Common myeloid progenitor, CD34-positive (primary cell): ENCODE measurements around the gene PCSK4.

Source experiments
- CTCF ChIA-PET: fragments of 350-600 bp; sonication (Branson Sonifier 250); formaldehyde crosslinking; loops from one replicate; lab custom pipeline; 2021; ENCODE audit warnings: antibody characterized with exemption; lab: Charles Lee
- POLR2A ChIA-PET: fragments of 350-600 bp; sonication (Branson Sonifier 250); formaldehyde crosslinking; loops from one replicate; lab custom pipeline; 2021; ENCODE audit warnings: antibody characterized with exemption; lab: Charles Lee
- DNase-seq, 3 donors: peaks; one replicate each; pipeline versions ENCODE4 v3.0.0 to v3.0.0-alpha.2; 2013
- H3K27ac ChIP-seq, 2 experiments: 1 replicate in 1 of 2; 2 replicates in 1 of 2; pipeline ENCODE4 v1.7.0; 2013; ENCODE audit warnings: inconsistent platforms in 2 of 2, low read length in 2 of 2, mild to moderate bottlenecking in 2 of 2, low read depth in 1 of 2, moderate library complexity in 1 of 2; ENCODE audit not compliant: severe bottlenecking in 2 of 2, insufficient read depth in 1 of 2, poor library complexity in 1 of 2
- H3K27me3 ChIP-seq, 5 experiments: replicated peaks in 2 of 5; 1 replicate in 3 of 5; 2 replicates in 2 of 5; pipeline versions ENCODE4 v1.6.1 to v1.7.0; 2013; ENCODE audit warnings: low read length in 4 of 5, mild to moderate bottlenecking in 2 of 5, moderate library complexity in 2 of 5, inconsistent platforms in 1 of 5; ENCODE audit not compliant: insufficient read depth in 5 of 5, control insufficient read depth in 4 of 5
- H3K36me3 ChIP-seq, 4 experiments: 1 replicate in 2 of 4; 2 replicates in 2 of 4; pipeline versions ENCODE4 v1.6.1 to v1.7.0; 2013; ENCODE audit warnings: low read length in 3 of 4, control low read depth in 1 of 4, mild to moderate bottlenecking in 1 of 4; ENCODE audit not compliant: control insufficient read depth in 4 of 4, insufficient read depth in 4 of 4
- H3K4me1 ChIP-seq, 4 experiments: 1 replicate in 3 of 4; 2 replicates in 1 of 4; pipeline versions ENCODE4 v1.6.1 to v1.7.1; 2013; ENCODE audit warnings: low read length in 3 of 4, mild to moderate bottlenecking in 3 of 4, control low read depth in 1 of 4, inconsistent platforms in 1 of 4, moderate library complexity in 1 of 4; ENCODE audit not compliant: control insufficient read depth in 4 of 4, insufficient read depth in 4 of 4; ENCODE audit errors: control extremely low read depth in 1 of 4
- H3K4me3 ChIP-seq, 7 experiments: 1 replicate in 4 of 7; 2 replicates in 3 of 7; pipeline versions ENCODE4 v1.5.1 to v1.7.0; 2013; ENCODE audit warnings: mild to moderate bottlenecking in 7 of 7, low read length in 6 of 7, moderate library complexity in 6 of 7, inconsistent platforms in 2 of 7, low read depth in 2 of 7, control low read depth in 1 of 7; ENCODE audit not compliant: insufficient read depth in 4 of 7, control insufficient read depth in 1 of 7; ENCODE audit errors: extremely low read depth in 1 of 7
- H3K9me3 ChIP-seq, 5 experiments: 1 replicate in 4 of 5; 2 replicates in 1 of 5; pipeline versions ENCODE4 v1.6.1 to v1.7.1; 2013; ENCODE audit warnings: low read length in 4 of 5, mild to moderate bottlenecking in 2 of 5, inconsistent platforms in 1 of 5, low read depth in 1 of 5, moderate library complexity in 1 of 5; ENCODE audit not compliant: control insufficient read depth in 4 of 5, insufficient read depth in 2 of 5; ENCODE audit errors: control extremely low read depth in 1 of 5
- WGBS: methylation state at CpG from one replicate; pipeline ENCODE4 v1.1.5; 2013; ENCODE audit not compliant: insufficient coverage; 5-methylcytosine and 5-hydroxymethylcytosine counted together

The PCSK4 gene

DNA sequence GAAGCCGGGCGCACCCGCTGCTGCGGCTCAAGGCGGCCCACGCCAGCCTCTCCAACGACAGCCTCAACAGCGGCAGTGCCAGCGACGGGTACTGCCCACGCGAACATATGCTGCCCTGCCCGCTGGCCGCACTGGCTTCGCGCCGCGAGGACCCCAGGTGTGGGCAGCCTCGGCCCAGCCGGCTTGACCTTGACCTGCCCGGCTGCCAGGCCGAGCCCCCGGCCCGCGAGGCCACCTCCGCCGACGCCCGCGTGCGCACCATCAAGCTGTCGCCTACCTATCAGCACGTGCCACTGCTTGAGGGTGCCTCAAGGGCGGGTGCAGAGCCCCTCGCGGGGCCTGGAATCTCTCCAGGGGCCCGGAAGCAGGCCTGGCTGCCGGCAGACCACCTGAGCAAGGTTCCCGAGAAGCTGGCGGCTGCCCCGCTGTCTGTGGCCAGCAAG, 24.1 kb downstream of the PCSK4 start:
- no peak overlapping the region for H3K4me3 ChIP-seq
- WGBS: 38% methylated on average over 40 of the region's 41 CpGs
- no peaks in the 10 kb centered on the region for H3K9me3 ChIP-seq
- CTCF ChIA-PET: interaction anchor here (1.1 to 5.0 kb wide), 8 partner anchors 8 to 360 kb away, joined by 3 to 35 read pairs (median 4); no protein-coding TSS in a partner anchor
- peaks cover 0 to 55% (median 40%) of the 10 kb centered on the region in 4 experiments for H3K4me1 ChIP-seq
- no peak overlapping the region for H3K27ac ChIP-seq
- no peak for DNase-seq
- POLR2A ChIA-PET: no interaction called here
- H3K27me3 ChIP-seq: peaks cover 0 to 65% (median 24%) of the 10 kb centered on the region in 5 experiments
- H3K36me3 ChIP-seq: no peaks in the 10 kb centered on the region

DNA sequence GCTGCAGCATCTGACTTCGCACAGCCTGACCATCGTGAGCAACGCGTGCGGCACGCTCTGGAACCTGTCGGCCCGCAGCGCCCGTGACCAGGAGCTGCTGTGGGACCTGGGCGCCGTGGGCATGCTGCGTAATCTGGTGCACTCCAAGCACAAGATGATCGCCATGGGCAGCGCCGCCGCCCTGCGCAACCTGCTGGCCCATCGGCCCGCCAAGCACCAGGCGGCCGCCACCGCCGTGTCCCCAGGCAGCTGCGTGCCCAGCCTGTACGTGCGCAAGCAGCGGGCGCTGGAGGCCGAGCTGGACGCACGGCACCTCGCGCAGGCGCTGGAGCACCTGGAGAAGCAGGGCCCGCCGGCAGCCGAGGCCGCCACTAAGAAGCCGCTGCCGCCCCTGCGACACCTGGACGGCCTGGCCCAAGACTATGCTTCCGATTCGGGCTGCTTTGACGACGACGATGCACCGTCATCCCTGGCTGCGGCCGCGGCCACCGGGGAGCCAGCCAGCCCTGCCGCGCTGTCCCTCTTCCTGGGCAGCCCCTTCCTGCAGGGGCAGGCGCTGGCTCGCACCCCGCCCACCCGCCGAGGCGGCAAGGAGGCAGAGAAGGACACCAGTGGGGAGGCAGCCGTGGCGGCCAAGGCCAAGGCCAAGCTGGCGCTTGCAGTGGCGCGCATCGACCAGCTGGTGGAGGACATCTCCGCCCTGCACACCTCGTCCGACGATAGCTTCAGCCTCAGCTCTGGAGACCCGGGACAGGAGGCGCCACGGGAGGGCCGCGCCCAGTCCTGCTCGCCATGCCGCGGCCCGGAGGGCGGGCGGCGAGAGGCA, 24.7 kb downstream of the PCSK4 start:
- peaks cover 0 to 49% (median 34%) of the 10 kb centered on the region in 4 experiments for H3K4me1 ChIP-seq
- WGBS: 26% methylated on average over 80 of the region's 83 CpGs
- peak overlapping the region in 2 of 7 experiments; percentile 11 to 50 for H3K4me3 ChIP-seq
- H3K27me3 ChIP-seq: peaks cover 0 to 59% (median 21%) of the 10 kb centered on the region in 5 experiments
- ChIA-PET CTCF (interaction anchor here (1.1 to 5.0 kb wide), 8 partner anchors 7 to 360 kb away, joined by 3 to 35 read pairs (median 4); no protein-coding TSS in a partner anchor), POLR2A (interaction anchor here (0.6 to 0.7 kb wide), 2 partner anchors 10 to 26 kb away, joined by 4 to 6 read pairs; partner anchors contain the start of gene REEP6)
- H3K27ac ChIP-seq: no peak overlapping the region
- no peaks in the 10 kb centered on the region for H3K9me3 ChIP-seq
- H3K36me3 ChIP-seq: no peaks in the 10 kb centered on the region
- peak; percentile 45 to 72 (median 59) for DNase-seq

DNA sequence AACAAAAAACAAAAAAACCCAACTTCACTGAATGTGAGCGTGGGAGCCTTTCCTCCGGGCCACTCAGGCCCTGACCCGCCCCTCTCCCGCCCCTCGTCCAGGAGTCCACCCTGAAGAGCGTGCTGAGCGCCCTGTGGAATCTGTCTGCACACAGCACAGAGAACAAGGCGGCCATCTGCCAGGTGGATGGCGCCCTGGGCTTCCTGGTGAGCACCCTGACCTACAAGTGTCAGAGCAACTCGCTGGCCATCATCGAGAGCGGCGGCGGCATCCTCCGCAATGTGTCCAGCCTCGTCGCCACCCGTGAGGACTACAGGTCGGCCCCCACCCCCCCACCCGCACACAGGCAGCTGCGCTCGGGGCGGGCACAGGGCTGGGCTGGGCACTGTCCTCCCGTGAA, 28.3 kb downstream of the PCSK4 start:
- ChIA-PET CTCF (interaction anchor here (0.6 kb wide), 1 partner anchor 65 kb away, joined by 3 read pairs; no protein-coding TSS in a partner anchor), POLR2A (no interaction called here)
- no peak overlapping the region for H3K4me3 ChIP-seq
- peaks cover 0 to 19% (median 10%) of the 10 kb centered on the region in 4 experiments for H3K4me1 ChIP-seq
- H3K27ac ChIP-seq: no peak overlapping the region
- H3K36me3 ChIP-seq: peaks cover 0 to 3% (median 0%) of the 10 kb centered on the region in 4 experiments
- DNase-seq: no peak
- H3K27me3 ChIP-seq: peaks cover 0 to 54% (median 26%) of the 10 kb centered on the region in 5 experiments
- WGBS: 96% methylated on average over 9 of the region's 24 CpGs
- no peaks in the 10 kb centered on the region for H3K9me3 ChIP-seq

DNA sequence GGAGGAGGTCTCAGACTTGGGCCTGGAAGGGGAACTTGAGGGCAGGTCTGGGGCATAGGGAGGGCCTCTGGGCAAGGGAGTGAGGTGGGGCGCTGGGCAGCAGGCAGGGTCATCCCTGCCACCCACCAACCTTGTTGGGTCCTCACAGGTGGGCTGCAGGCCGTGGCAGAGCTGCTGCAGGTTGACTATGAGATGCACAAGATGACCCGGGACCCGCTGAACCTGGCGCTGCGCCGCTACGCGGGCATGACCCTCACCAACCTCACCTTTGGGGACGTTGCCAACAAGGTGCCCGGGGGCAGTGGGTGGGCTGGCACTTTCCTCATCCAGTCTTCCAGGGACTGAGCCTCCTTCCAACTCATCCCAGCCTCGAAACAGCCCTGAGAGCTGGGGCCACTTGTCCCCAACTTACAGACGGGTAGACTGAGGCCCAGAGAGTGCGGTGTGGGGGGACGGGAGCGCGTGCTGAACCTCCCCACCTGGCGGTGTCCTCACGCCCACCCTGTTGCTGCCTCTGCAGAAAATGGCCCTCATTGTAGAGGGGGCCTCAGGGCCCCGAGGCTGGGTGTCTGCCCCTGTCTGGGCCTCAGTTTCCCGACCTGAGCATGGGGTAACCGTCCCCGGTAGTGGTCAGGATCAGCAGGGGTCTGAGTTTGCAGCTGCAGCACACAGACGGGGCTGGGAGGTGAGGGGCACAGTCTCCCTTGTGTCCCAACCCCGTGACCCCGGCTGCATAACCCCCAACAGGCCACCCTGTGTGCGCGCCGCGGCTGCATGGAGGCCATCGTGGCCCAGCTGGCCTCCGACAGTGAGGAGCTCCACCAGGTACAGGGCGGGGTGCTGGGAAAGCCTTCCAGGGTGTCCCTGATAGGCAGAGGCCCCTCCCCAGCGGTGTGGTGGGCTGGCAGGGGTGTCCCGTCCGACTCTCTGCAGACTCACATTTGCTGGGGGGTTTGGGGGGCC, 29.8 kb downstream of the PCSK4 start:
- Histone ChIP-seq H3K9me3 (no peaks in the 10 kb centered on the region), H3K36me3 (peaks cover 0 to 3% (median 0%) of the 10 kb centered on the region in 4 experiments), H3K4me3 (no peak overlapping the region), H3K27me3 (peaks cover 0 to 51% (median 19%) of the 10 kb centered on the region in 5 experiments), H3K27ac (no peak overlapping the region), H3K4me1 (peaks cover 0 to 21% (median 17%) of the 10 kb centered on the region in 4 experiments)
- no peak for DNase-seq
- WGBS: 99% methylated on average over 30 of the region's 36 CpGs
- POLR2A ChIA-PET: no interaction called here
- CTCF ChIA-PET: no interaction called here

DNA sequence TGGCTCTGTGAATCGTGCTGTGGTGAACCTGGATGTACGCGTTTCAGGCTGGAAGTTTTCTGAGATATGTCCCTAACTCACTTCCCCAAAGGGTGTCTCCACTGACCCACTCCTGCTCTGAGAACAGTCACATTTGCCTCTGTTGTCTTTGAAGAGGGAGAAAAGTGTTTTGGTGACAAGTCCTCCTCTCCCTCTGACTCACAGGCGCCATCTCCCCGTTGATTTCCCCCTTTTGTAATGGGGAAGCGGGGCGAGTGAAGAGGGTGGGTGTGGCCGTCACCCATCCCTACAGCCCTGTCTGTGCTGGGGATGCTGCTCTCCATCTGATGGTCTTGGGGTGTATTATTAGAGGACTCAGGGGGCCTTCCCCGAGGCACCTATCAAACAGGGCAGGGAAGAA, 30.7 kb downstream of the PCSK4 start:
- peaks cover 0 to 3% (median 0%) of the 10 kb centered on the region in 4 experiments for H3K36me3 ChIP-seq
- POLR2A ChIA-PET: no interaction called here
- peaks cover 0 to 46% (median 19%) of the 10 kb centered on the region in 5 experiments for H3K27me3 ChIP-seq
- H3K9me3 ChIP-seq: no peaks in the 10 kb centered on the region
- peaks cover 0 to 25% (median 21%) of the 10 kb centered on the region in 4 experiments for H3K4me1 ChIP-seq
- no peak overlapping the region for H3K27ac ChIP-seq
- H3K4me3 ChIP-seq: no peak overlapping the region
- CTCF ChIA-PET: interaction anchor here (3.1 to 7.3 kb wide), 2 partner anchors 8 to 17 kb away, joined by 15 to 49 read pairs; no protein-coding TSS in a partner anchor
- DNase-seq: no peak
- 86% methylated on average over 6 of the region's 9 CpGs for WGBS

DNA sequence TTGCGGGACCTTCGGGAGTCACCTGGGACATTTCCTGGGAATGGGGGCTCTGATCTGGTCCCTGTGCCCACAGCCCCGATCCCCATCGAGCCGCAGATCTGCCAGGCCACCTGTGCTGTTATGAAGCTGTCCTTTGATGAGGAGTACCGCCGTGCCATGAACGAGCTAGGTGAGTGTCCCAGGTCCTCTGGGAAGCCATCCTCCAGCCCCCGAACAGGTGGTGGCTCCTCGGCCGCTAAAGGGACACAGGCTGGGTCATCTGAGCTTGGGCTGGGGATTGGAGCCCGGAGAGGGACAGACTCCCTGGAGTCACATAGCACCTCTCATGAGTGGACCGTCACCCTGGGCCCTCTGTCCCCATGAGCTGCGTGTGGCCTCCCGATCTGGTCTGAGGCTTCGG, 32.3 kb downstream of the PCSK4 start:
- no peak for DNase-seq
- Histone ChIP-seq H3K27me3 (peaks cover 0 to 57% (median 25%) of the 10 kb centered on the region in 5 experiments), H3K4me3 (no peak overlapping the region), H3K9me3 (no peaks in the 10 kb centered on the region), H3K4me1 (peaks cover 0 to 35% (median 24%) of the 10 kb centered on the region in 4 experiments), H3K27ac (no peak overlapping the region), H3K36me3 (peaks cover 0 to 3% (median 0%) of the 10 kb centered on the region in 4 experiments)
- WGBS: 91% methylated on average over 16 of the region's 16 CpGs
- CTCF ChIA-PET: interaction anchor here (1.0 to 7.3 kb wide), 4 partner anchors 9 to 15 kb away, joined by 3 to 49 read pairs (median 10); no protein-coding TSS in a partner anchor
- POLR2A ChIA-PET: no interaction called here
